ENCODE measurements around the gene ATP2B2. TPM values are rescaled to one million over a fixed set of nuclear protein-coding genes. Genes with fewer than 3 reads are reported as not detected.
"Not testable (repeated sequence)": the region's sequence is repeated elsewhere in the genome, so short reads cannot be mapped to it uniquely, and the experiment has no call there.

Gene ATP2B2
- total RNA-seq, 2 experiments from 2014 or later = not detected

DNA sequence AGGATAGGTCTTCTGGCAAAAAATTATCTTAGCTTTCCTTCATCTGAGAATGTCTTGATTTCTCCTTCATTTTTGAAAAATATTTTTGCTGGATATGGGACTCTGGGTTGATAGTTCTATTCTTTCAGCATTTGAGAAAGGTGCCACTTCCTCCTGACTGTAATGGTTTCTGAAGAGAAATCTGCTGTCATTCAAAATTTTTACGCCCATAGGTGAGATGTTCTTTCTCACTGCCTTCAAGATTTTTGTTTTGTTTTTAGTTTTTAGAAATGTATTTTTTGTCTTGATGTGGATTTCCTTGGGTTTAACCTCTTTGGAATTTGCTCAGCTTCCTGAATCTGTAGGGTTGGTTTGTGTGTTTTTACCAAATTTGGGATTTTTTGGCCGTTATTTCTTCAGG, 37.1 kb upstream of the ATP2B2 start:
- H3K27ac Mint-ChIP-seq = no peak overlapping the region
- no peak overlapping the region for H3K4me3 Mint-ChIP-seq
- H3K4me1 Mint-ChIP-seq = no peaks in the 10 kb centered on the region
- DNase-seq = no peak
- H3K27me3 Mint-ChIP-seq = peaks cover 25% of the 10 kb centered on the region
- peaks cover 21% of the 10 kb centered on the region for H3K9me3 Mint-ChIP-seq
- no peaks in the 10 kb centered on the region for H3K36me3 Mint-ChIP-seq

DNA sequence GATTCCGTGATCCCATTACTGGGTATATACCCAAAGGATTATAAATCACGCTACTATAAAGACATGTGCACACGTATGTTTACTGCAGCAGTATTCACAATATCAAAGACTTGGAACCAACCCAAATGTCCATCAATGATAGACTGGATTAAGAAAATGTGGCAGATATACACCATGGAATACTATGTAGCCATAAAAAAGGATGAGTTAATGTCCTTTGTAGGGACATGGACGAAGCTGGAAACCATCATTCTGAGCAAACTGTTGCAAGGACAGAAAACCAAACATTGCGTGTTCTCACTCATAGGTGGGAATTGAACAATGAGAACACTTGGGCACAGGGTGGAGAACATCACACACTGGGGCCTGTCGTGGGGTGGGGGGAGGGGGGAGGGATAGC, 35.0 kb upstream of the ATP2B2 start:
- H3K4me3 Mint-ChIP-seq, H3K36me3 Mint-ChIP-seq, H3K4me1 Mint-ChIP-seq, DNase-seq, H3K27ac Mint-ChIP-seq: not testable (repeated sequence)
- Mint-ChIP-seq H3K27me3 (peaks cover 33% of the 10 kb centered on the region), H3K9me3 (peaks cover 21% of the 10 kb centered on the region)

DNA sequence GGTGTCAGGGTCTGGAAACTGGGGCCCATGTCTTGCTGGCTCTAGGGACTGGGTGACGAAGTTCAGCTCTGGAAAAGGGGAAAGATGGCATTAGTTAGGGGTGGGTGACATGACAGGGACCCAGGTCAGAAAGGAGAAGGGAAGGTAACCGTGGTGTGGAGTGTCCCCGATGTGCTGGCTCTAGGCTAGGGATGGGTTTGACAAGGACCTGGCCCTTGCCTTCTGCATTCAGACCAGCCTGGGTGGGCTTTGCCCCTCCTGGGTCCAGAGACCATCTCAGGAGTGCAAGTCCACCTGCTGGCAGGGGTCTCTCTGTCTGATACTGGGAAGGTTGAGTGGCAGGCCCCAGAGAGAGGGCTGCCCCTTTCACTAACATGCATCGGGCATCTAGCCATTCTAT, 28.7 kb upstream of the ATP2B2 start:
- H3K4me1 Mint-ChIP-seq = no peaks in the 10 kb centered on the region
- DNase-seq = no peak
- no peak overlapping the region for H3K27ac Mint-ChIP-seq

GRCh38 chr3:10533737-10534023, 28.3 kb upstream of the ATP2B2 start:
- DNase-seq = no peak
- Mint-ChIP-seq H3K27me3 (peaks cover 18% of the 10 kb centered on the region), H3K36me3 (no peaks in the 10 kb centered on the region), H3K4me1 (no peaks in the 10 kb centered on the region), H3K4me3 (no peak overlapping the region), H3K27ac (no peak overlapping the region), H3K9me3 (no peaks in the 10 kb centered on the region)

More for the DNA sequence above, 28.7 kb upstream of the ATP2B2 start:
- Mint-ChIP-seq H3K27me3 (peaks cover 22% of the 10 kb centered on the region), H3K4me3 (no peak overlapping the region), H3K9me3 (peaks cover 3% of the 10 kb centered on the region), H3K36me3 (no peaks in the 10 kb centered on the region)

- no peak overlapping the region for H3K4me3 Mint-ChIP-seq
- peaks cover 14% of the 10 kb centered on the region for H3K27me3 Mint-ChIP-seq
- H3K4me1 Mint-ChIP-seq = no peaks in the 10 kb centered on the region
- H3K36me3 Mint-ChIP-seq = no peaks in the 10 kb centered on the region
- DNase-seq = no peak
- no peak overlapping the region for H3K27ac Mint-ChIP-seq
- no peaks in the 10 kb centered on the region for H3K9me3 Mint-ChIP-seq
Measured at GRCh38 chr3:10532939-10533736, 27.8 kb upstream of the ATP2B2 start.

- peaks cover 14% of the 10 kb centered on the region for H3K27me3 Mint-ChIP-seq
- no peaks in the 10 kb centered on the region for H3K36me3 Mint-ChIP-seq
- DNase-seq = no peak
- H3K27ac Mint-ChIP-seq = no peak overlapping the region
- no peaks in the 10 kb centered on the region for H3K9me3 Mint-ChIP-seq
- no peaks in the 10 kb centered on the region for H3K4me1 Mint-ChIP-seq
- H3K4me3 Mint-ChIP-seq = no peak overlapping the region
Measured at GRCh38 chr3:10531031-10531430, 25.6 kb upstream of the ATP2B2 start.

- Mint-ChIP-seq H3K9me3 (no peaks in the 10 kb centered on the region), H3K36me3 (no peaks in the 10 kb centered on the region), H3K27ac (no peak overlapping the region), H3K4me3 (no peak overlapping the region), H3K4me1 (no peaks in the 10 kb centered on the region), H3K27me3 (peaks cover 17% of the 10 kb centered on the region)
- no peak for DNase-seq
Measured at GRCh38 chr3:10530241-10530640, 24.9 kb upstream of the ATP2B2 start.

DNA sequence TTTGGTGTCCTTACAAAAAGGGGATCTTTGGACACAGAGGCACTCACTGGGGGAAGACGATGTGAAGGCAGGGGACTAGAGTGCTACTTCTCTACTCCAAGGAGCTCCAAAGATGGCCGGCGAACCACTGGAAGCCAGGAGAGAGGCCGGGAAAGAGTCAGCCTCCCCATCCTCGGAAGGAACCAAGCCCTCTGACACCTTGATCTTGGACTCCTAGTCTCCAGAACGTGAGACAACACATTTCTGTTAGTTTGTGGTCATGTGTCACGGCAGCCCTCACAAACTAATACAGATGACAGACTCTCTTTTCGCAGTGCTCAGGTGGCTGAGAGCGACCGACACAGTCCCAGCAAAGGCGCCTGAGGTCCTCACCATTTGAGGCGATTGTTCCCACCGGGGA, 24.4 kb upstream of the ATP2B2 start:
- Mint-ChIP-seq H3K27me3 (peaks cover 19% of the 10 kb centered on the region), H3K9me3 (no peaks in the 10 kb centered on the region), H3K27ac (no peak overlapping the region), H3K4me1 (no peaks in the 10 kb centered on the region), H3K4me3 (no peak overlapping the region), H3K36me3 (no peaks in the 10 kb centered on the region)
- DNase-seq = no peak

DNA sequence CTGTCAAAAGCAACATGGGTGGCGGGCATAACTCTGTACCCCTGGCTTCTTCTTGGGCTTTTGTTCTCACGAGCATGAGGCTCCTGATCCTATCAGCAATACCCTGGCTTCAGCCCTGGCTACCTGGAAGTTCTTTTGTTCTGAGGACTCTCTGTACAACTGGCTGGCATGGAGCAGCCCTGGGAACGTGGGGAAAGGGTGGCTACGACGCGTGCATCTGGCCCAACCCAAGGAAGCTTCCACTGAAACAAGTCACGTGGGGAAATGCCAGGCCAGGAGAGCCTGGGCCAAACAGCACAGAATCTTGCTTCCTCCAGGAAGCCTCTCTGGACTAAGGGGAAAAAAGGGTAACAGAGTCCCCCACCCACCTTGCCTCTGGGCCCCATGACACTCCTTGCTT, 22.7 kb upstream of the ATP2B2 start:
- H3K27me3 Mint-ChIP-seq = peaks cover 33% of the 10 kb centered on the region
- no peaks in the 10 kb centered on the region for H3K4me1 Mint-ChIP-seq
- no peak overlapping the region for H3K27ac Mint-ChIP-seq
- no peak for DNase-seq
- H3K36me3 Mint-ChIP-seq = no peaks in the 10 kb centered on the region
- no peaks in the 10 kb centered on the region for H3K9me3 Mint-ChIP-seq
- H3K4me3 Mint-ChIP-seq = no peak overlapping the region

DNA sequence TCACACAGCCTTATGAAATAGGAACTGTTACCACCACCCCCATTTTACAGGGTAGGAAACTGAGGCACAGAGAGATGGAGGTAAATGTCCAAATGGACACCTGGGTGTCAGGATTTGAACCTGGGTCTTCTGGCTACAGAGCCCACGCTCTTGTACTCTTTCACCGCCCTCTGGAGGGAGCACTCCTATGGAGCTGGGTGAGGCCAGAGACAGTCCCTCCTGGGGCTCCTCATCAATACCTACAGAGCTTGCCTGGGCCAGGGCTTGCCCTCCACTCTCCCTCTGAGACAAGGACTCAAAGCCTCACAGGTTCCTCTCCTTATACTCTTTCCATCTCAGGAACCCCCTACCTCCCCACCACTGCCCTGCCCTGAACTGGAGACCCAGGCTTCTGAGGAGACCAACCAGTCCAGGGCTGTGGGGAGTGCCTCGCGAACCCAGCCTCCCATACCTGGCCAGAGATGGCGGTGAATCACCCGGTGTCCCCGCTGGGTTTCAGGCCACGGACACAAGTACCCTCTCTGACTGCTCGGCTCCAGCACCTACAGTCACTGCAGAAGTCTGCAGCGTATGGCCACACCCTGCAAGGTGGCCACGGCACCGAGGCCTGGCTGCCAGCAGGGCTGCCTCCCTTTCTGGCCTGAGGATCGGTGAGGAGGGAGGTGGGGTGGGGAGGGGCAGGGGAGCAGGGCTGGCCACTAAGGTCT, 22.1 kb upstream of the ATP2B2 start:
- peaks cover 37% of the 10 kb centered on the region for H3K27me3 Mint-ChIP-seq
- no peak overlapping the region for H3K4me3 Mint-ChIP-seq
- H3K4me1 Mint-ChIP-seq = no peaks in the 10 kb centered on the region
- H3K27ac Mint-ChIP-seq = no peak overlapping the region
- H3K36me3 Mint-ChIP-seq = no peaks in the 10 kb centered on the region
- H3K9me3 Mint-ChIP-seq = no peaks in the 10 kb centered on the region
- DNase-seq = no peak

GRCh38 chr3:10526366-10526765, 21.0 kb upstream of the ATP2B2 start:
- Mint-ChIP-seq H3K9me3 (no peaks in the 10 kb centered on the region), H3K27me3 (peaks cover 37% of the 10 kb centered on the region), H3K36me3 (no peaks in the 10 kb centered on the region), H3K4me1 (no peaks in the 10 kb centered on the region), H3K27ac (no peak overlapping the region), H3K4me3 (no peak overlapping the region)
- DNase-seq = no peak

GRCh38 chr3:10524799-10525301, 19.5 kb upstream of the ATP2B2 start:
- DNase-seq = no peak
- Mint-ChIP-seq H3K4me1 (no peaks in the 10 kb centered on the region), H3K27me3 (peaks cover 37% of the 10 kb centered on the region), H3K36me3 (no peaks in the 10 kb centered on the region), H3K4me3 (no peak overlapping the region), H3K9me3 (no peaks in the 10 kb centered on the region), H3K27ac (no peak overlapping the region)

DNA sequence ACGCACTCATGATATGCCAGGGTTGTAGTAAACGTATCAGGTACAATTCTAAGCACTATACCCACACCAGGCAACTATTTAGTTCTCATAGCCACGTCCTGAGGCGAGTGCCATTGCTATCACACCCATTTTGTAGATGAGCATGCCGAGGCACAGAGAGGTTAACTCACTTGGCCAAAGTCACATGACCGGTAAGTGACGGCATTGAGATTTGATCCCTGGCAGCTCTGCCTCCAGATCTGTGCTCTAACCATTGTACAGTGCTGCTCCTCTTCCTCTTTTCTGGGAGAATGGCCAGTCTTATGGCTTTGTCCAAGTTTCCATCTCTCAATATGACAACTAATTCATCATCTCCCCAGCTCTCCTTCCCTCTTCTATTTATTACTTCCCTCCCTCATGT, 18.9 kb upstream of the ATP2B2 start:
- Mint-ChIP-seq H3K4me1 (no peaks in the 10 kb centered on the region), H3K27me3 (peaks cover 37% of the 10 kb centered on the region), H3K36me3 (no peaks in the 10 kb centered on the region), H3K4me3 (no peak overlapping the region), H3K27ac (no peak overlapping the region), H3K9me3 (no peaks in the 10 kb centered on the region)
- no peak for DNase-seq

DNA sequence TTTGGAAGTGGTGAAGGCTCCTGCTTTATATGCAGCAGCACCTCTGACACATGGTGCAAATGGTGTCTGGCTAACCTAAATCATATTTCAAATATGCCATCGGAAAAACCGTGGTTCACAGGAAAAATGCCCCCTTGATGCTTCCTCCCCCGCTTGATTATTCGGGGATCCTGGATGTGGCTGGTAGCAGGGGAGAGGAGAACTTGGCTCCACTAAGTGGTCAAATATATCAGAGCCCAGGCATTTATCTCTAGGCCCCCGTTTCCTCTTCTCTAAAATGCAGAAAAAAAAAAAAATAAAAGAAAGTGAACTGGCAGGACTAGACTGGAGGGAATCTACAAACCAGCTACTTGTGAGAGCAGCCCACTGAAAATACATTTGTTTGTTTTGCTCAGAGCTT, 18.2 kb upstream of the ATP2B2 start:
- Mint-ChIP-seq H3K4me3 (no peak overlapping the region), H3K36me3 (no peaks in the 10 kb centered on the region), H3K9me3 (no peaks in the 10 kb centered on the region), H3K27me3 (peaks cover 37% of the 10 kb centered on the region), H3K27ac (no peak overlapping the region), H3K4me1 (no peaks in the 10 kb centered on the region)
- DNase-seq = no peak

- Mint-ChIP-seq H3K27me3 (peaks cover 37% of the 10 kb centered on the region), H3K9me3 (no peaks in the 10 kb centered on the region), H3K27ac (no peak overlapping the region), H3K36me3 (no peaks in the 10 kb centered on the region), H3K4me1 (no peaks in the 10 kb centered on the region), H3K4me3 (no peak overlapping the region)
- no peak for DNase-seq
Measured at GRCh38 chr3:10522646-10523303, 17.4 kb upstream of the ATP2B2 start.
